Measurements from ENCODE around the gene ENGASE.

DNA sequence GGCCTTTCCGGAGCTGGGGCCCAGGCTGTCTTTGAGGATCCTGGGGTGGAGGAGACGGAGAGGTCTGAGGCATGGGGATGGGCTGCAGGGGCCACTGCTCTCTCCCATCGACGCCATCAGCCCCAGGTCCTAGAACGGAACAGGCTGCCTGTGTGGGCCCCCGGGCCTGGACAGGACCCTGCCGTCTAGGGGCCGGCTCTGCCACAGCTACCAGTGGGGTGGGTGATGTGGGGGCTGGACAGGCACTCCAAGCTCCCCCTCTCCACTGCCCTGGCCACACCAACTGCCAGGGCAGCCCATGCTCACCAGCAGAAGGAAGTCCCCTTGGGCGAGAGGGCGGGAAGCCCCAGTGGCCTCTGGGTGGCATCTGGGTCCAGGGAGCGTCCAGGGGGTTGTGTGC, 37.8 kb downstream of the ENGASE start:
- TF ChIP-seq STAT1 (IDR thresholded peaks at IDR 0.05; ENCODE audit: unreplicated experiment) (no peak), EZH2 (IDR thresholded peaks at IDR 0.05; ENCODE audit: low read depth, unreplicated experiment) (no peak)
- TF ChIP-seq, protein P1, sequence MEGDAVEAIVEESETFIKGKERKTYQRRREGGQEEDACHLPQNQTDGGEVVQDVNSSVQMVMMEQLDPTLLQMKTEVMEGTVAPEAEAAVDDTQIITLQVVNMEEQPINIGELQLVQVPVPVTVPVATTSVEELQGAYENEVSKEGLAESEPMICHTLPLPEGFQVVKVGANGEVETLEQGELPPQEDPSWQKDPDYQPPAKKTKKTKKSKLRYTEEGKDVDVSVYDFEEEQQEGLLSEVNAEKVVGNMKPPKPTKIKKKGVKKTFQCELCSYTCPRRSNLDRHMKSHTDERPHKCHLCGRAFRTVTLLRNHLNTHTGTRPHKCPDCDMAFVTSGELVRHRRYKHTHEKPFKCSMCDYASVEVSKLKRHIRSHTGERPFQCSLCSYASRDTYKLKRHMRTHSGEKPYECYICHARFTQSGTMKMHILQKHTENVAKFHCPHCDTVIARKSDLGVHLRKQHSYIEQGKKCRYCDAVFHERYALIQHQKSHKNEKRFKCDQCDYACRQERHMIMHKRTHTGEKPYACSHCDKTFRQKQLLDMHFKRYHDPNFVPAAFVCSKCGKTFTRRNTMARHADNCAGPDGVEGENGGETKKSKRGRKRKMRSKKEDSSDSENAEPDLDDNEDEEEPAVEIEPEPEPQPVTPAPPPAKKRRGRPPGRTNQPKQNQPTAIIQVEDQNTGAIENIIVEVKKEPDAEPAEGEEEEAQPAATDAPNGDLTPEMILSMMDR (conservative IDR thresholded peaks at IDR 0.05; ENCODE audit: low read depth in 2 of 2) = no peak

Data from GM23338 (cell line).